Raji (cell line): ENCODE measurements around the gene LHFPL6.

Source experiments
- POLR2A ChIP-seq: IDR thresholded peaks from 2 replicates; pipeline ENCODE4 v1.6.1; 2011; ENCODE audit warnings: low read depth, low read length, control low read depth; ENCODE audit not compliant: insufficient read depth

LHFPL6 gene

DNA sequence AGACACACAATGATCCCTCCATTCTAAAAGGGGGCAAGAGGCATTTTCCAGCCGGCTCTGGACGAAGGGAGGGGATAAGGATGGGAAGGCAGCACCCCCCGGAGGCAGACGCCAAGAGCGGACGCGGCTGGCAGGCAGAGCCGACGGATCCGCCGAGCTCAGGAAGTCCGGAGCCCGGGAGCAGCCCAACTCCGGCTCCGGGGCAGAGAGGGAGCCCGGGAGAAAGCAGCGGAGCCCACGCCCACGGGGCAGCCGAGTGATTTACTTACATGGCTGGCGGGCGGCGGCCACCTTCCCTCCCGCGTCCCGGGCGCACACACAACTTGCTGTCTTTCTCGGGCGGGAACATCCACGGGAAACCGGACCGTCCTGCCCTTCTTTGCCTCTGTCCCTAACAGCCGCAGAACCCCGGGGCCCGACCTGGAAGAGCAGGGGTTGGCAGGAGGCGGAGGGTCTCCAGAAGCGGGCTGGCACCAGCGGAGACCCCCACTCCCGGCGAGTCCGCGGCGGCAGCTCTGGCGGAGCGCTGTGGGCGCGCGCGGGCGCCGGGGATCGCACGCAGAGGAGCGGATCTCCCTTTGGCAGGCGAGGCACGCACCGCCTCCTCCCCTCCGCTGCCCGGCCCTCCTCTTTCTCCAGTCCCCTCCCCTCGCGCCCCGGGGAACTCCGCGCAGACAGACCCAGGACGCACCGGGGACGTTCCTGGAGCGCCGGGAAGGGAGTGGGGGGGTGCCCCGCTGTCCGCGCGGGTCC is at the start of gene LHFPL6:
Gene LHFPL6 (minus strand): TSS at position 580 of the 753 bp plus-strand sequence.
- TF ChIP-seq POLR2A, result peak; percentile 59

DNA sequence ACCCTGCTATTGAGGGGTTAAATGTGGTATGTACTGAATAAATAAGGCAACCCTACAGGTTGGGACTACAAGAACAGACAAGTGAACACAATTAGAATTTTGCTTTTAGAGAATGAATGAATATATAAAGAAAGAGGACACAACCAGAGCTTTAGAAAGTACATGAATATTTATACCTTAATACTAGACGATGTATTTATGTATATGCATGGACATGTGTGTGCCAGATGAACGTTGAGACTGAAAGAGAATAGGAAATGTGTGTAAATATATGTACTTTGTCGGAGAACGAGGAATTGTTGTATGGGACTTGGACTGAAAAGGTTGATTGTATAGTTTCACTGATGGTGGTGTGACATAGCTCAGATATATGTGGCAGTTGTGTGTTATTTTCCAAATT is 43.1 kb upstream of the LHFPL6 start:
- no peak for TF ChIP-seq POLR2A

DNA sequence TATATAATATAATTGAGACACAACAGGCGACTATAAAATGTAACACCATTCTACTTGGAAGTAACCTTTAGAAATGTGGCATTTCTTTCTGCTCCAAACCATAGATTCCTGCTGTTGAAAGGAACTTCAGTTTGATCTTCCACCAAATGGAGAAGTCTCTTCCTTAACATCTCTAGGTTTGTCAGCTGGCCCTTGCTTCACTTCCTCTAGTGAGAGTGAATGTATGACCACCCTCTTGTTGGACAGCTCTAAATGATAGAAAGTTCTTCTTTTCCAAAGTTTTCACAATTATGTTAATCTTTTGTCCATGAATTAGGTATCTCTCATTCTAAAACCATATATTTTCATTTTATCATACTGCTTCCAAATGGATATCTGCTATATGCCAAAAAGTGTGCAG is 38.7 kb upstream of the LHFPL6 start:
- TF ChIP-seq POLR2A, result no peak

DNA sequence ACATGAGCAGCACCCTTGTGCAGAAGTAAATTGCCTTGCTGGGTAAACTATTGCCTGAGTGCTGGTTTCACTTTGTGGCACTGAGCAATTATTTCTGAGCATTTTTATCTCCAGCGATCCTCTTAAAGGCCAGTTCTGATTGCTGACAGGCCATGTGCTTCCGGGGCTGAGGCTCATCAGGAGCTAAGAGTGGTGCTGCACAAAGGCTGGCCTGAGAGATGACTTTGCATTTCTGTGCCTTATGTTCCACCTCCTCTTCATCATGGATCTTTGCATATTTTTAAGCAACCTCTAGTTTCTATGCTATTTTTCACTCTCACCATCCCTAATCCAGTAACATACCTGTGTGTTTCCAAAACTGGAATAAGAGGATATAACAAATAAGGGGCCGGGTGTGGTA is 34.9 kb upstream of the LHFPL6 start:
- no peak for TF ChIP-seq POLR2A

DNA sequence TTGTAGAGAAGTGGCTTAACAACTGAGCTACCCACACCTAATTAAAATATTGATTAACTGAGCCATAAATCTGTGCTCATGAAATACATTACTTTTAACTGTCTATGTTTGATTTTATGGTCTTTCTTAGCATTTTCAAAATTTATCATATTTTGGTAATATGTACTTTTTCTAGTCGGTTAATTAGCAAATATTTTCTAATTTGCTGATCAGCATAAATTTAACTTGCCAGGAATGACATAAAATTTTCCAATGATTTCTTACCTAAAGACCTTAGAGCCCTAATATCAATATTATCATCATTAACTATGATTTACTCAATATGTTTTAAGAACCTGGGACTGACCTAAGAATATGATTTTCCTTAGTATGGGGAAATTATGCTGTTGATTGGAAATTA is 32.6 kb upstream of the LHFPL6 start:
- TF ChIP-seq POLR2A, result no peak

DNA sequence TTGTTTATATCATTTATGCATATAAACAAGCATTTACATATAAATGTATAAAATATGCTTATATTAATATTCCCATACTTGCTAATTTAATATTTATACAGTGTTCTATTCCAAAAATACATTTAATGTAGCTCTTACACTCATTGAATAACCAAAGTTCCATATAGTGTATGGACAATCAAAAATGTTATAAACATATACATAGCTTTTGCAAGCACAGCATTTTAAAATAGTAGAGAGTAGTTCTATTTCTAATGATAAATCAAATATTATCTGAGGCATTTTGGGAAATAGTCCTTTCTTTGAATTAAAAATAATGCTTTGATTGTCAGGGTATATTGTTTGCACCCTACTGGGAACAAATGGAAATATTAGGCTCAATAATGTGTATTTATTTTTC is 30.0 kb upstream of the LHFPL6 start:
- TF ChIP-seq POLR2A, result no peak

DNA sequence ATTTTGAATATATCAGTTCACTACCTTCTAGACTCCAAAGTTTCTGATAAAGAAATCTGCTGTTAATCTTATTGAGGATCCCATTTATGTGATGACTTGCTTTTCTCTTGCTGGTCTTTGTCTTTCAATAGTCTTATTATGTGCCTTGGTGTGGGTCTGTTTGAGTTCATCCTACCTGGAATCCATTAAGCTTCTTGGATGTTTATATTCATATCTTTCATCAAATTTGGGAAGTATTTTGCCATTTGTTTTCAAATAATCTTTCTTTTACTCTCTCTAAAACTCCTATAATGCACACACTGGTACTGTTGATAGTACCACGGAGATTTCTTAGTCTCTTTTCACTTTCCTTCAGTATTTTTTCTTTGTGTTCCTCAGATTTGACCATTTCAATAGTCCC is 28.3 kb upstream of the LHFPL6 start:
- no peak for TF ChIP-seq POLR2A

DNA sequence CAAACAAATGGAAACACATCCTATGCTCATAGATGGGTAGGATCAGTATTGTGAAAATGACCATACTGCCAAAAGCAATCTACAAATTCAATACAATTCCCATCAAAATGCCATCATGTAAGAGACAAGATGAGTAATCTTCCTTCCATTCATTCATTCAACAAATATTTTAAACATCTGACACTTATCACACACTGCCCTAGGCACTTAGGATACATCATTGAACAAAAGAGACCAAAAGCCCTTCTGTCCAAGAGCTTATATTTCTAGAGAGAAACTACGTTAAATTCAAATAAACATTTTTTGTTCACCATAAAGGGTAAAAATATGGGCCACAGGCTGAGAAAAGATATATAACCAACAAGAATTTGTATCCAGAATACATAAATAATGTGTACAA is 20.5 kb upstream of the LHFPL6 start:
- TF ChIP-seq POLR2A, result no peak

DNA sequence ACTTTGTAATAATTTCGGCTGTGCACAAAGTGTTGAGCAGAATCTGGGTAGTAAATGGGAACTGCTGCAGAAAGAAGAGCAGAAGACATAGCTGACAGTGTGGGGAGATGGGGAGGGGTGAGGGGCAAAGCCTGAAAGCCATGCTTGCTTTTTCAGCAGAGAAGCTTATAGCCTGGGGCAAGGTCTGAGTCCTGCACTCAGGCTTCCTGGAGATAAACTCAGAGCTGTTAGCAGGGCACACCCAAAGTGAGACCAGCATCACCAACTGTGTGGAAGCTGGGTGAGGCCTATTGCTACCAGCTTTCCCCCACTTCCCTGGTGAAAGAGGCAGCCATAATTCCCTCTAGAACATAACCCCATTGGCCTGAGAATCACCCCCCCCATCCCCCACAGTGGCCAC is 15.6 kb upstream of the LHFPL6 start:
- TF ChIP-seq POLR2A, result no peak

DNA sequence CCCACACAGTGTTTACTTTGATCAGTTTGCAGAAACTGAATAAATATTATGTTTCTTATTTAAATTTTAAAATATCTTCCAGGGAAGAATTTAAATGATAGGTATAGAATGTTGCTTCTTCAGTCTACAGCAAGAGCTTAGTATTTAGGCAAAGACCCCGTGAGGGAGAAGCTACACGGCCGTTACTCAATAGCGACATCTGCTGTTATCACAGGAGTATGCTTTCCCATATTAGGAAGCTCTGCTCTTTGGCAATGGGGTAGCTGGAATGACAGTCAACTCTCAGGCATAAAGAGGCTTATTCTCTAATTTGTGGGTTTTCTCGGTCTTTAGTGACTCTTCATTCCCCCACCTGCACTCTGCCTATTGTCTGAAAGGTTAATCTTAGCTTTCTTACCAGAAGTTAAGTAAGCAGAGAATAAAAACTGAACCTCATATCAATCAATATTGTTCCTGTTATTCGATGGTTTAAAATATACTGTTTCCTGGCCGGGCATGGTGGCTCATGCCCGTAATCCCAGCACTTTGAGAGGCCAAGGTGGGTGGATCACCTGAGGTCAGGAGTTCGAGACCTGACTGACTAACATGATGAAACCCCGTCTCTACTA is 13.2 kb upstream of the LHFPL6 start:
- no peak for TF ChIP-seq POLR2A

DNA sequence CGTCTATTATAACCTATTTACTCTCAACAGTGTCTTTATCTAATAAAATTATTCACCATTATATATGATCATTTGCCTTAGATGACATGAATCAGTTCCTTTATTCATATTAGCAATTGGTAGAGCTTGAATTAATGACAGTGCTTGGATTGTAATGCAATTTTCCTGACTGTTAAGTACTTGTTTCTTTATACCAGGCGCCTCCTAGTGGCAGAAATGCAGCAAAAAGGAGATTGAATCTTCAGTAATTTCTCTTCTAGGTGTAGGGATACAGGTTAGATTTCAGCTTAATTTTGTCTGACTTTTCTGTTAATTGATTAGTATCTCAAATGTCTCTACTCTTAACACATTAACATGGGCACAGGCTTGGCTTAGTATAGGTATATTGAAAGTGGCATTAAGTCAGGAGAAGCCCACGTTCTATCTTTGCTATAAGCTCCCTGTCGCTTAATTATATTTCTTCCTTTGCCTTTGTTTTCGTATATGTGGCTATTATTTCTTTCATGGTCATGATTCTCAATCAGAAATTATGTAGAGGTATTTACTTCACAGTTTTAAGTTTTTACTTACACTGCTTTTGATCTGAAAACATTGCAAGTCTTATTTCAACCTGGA is 9.1 kb upstream of the LHFPL6 start:
- TF ChIP-seq POLR2A, result no peak

DNA sequence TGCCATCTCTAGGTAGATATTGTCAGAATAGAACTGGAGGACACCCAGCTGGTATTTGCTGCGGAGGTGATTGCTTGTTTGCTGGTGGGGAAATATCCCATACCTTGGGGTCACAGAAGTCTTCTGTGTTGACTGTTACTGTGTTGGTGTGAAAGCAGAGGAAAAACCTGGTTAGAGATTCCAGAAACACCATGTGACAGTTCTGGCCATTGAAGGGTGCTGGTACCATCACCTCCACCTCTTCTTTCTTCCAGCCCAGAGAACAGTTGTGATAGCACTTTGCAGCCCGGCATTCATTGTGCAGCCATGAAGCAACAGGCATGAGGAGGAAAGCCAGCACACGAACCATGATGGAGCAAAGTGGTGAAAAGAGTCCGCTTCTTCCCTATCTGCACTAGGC is 4.9 kb upstream of the LHFPL6 start:
- TF ChIP-seq POLR2A, result no peak

DNA sequence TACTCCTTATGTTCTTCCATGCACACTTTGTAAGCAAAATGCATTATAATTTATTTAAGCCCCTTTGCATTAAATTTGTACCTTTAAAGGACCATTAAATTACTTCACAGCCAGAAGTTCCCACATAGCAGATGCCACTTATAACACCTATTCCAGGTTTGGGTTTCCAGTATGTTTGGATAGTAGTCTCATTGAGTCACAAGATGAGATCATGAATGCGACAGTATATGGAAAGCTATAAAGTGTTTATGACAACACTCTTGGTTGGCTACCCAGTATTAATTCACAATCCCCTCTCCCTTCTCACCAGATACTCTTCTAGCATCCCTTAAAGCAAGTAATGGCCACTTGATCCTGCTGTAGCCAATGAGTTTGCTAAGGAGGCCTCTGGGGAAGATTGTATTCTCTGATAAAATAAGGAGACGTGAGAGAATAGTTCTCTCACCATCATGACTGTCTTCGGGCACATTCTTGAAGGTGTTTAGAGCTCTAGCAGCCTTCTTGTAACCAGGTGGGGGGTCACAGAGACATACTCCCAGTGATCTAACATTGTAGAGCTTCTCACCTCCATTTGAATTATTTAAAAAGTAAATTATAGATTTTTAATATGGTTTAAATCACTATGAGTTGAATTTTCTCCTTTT is 2.8 kb upstream of the LHFPL6 start:
- no peak for TF ChIP-seq POLR2A

DNA sequence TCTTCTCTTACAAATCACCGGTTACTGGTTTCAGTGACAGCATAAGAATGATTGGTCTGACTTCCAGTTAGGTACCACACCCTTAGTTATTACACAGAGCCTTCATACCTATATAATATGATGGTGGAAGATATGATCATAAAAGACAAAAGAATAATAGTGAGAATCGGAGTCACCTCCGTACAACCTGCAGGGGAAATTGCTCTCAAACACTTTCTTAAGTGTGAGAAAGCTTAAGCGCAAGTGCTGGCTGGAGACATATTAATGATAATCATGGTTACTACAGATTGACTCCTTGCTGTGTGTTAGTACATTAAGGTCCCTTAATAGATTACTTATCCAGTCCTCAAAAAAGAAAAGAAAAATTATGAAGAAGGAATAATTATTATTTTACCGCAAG is 1.8 kb upstream of the LHFPL6 start:
- TF ChIP-seq POLR2A, result no peak

DNA sequence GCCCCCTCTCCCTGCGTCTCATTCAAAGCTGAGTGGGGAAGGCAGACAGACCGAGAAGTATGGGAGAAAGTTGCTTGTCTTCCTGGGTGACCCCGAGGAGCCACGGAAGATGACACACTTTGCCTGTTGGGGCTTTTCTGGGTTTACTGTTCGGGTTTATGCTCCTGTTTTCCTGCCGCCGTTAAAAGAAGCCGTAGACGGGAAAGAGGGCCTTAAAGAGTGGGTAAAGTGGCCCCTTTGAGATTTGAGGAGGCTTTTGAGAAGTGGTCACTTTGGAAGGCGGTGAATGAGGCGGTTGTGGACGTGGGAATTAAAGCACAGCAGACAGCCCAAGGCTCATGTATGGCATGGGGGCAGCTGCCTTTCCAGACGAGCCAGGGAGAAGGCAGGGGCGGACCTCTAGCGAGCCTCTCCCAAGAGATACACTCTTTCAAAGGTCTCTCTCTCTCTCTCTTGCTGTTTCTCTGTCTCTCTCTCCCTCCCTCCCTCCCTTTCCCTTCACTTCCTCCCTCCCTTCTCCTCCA is 493 bp upstream of the LHFPL6 start:
- TF ChIP-seq POLR2A, result no peak

DNA sequence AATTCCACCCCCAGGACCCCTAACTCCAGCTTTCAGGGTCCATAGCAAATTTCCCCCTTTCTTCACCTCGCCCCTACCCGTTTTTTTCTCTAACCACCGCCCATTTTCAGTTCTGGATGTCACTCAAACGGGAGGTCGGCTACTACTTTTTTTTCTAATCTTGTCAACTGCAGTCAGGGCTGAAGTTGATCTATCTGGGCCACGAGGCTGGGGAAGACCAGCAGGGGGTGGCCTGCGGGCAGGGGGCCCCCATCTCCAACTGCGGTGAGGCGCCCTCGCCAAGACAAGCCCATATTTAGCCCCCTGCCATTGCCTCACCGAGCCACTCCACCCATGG is 748 bp downstream of the LHFPL6 start:
- no peak; the same call in none of the 2 replicates for TF ChIP-seq POLR2A
